ENCODE results near the gene PACSIN1.

GRCh38 chr6:34540841-34541240, 75.0 kb downstream of the PACSIN1 start:
- no peak for TF ChIP-seq CTCF (IDR thresholded peaks at IDR 0.05; ENCODE audit: low read depth, low read length)
- no peak for TF ChIP-seq EZH2phosphoT487 (IDR thresholded peaks at IDR 0.05; ENCODE audit: low read depth)
